AG09309 (cell line): ENCODE measurements around the gene NR2F6.
A peak's percentile ranks its signal among the peaks of the same experiment; 100 is the strongest.

Experiments
- DNase-seq: peaks from one replicate; pipeline ENCODE4 v3.0.0-alpha.2; 2010; ENCODE audit warnings: low read depth
- H3K4me3 ChIP-seq: 2 replicates; pipeline ENCODE4 v1.5.1; 2011; ENCODE audit warnings: mild to moderate bottlenecking, low read depth, low read length, moderate library complexity; ENCODE audit not compliant: control insufficient read depth
- TF ChIP-seq, protein P1 (sequence below): IDR thresholded peaks from 2 replicates; pipeline ENCODE4 v1.5.1; 2011; ENCODE audit warnings: mild to moderate bottlenecking, low read depth, low read length, inconsistent platforms; ENCODE audit not compliant: insufficient read depth, control insufficient read depth; ENCODE audit errors: missing control alignments

Gene NR2F6

GRCh38 chr19:17210296-17210695, 35.4 kb downstream of the NR2F6 start:
- TF ChIP-seq, protein P1, sequence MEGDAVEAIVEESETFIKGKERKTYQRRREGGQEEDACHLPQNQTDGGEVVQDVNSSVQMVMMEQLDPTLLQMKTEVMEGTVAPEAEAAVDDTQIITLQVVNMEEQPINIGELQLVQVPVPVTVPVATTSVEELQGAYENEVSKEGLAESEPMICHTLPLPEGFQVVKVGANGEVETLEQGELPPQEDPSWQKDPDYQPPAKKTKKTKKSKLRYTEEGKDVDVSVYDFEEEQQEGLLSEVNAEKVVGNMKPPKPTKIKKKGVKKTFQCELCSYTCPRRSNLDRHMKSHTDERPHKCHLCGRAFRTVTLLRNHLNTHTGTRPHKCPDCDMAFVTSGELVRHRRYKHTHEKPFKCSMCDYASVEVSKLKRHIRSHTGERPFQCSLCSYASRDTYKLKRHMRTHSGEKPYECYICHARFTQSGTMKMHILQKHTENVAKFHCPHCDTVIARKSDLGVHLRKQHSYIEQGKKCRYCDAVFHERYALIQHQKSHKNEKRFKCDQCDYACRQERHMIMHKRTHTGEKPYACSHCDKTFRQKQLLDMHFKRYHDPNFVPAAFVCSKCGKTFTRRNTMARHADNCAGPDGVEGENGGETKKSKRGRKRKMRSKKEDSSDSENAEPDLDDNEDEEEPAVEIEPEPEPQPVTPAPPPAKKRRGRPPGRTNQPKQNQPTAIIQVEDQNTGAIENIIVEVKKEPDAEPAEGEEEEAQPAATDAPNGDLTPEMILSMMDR: no peak
- H3K4me3 ChIP-seq: no peak overlapping the region
- no peak for DNase-seq

DNA sequence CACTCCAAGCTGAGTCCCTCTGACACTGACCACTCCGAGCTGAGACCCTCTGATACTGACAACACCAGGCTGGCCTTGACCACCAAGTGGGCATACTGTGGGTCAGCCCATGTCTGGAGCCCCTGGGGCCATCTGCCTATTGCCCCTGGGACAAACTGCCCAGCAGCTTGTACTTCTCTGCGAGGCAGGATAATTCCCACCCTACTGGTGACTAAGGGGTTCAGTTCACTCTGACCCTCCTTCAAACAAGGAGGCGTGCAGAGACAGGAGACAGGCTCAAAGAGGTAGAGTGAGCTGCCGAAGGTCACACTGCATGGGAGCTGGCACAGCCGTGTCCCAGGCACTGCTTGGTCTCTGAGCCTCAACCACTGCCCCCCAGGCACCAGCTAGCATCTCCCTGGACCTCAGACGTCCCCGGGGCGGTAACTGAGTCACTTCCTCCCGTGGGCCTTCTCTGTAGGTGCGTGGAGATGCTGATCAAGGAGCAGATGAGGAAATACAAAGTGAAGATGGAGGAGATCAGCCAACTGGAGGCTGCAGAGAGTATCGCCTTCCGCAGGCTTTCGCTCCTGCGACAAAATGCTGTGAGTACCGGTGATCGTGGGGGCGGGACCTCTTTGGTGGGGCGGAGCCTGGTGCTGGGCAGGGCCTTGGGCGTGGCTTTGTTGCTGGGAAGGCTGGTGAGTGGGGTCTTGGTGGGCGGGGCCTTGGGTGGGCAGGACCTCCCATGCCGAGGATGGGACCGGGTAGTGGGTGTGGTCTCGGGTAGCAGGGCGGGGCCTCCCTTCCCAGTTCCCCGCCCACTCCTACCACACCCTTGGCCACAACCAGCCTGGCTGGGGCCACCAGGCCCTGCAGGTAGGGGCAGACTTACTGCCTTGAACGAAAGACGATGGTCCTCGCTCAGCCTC, 36.3 kb downstream of the NR2F6 start:
- H3K4me3 ChIP-seq: no peak overlapping the region

DNA sequence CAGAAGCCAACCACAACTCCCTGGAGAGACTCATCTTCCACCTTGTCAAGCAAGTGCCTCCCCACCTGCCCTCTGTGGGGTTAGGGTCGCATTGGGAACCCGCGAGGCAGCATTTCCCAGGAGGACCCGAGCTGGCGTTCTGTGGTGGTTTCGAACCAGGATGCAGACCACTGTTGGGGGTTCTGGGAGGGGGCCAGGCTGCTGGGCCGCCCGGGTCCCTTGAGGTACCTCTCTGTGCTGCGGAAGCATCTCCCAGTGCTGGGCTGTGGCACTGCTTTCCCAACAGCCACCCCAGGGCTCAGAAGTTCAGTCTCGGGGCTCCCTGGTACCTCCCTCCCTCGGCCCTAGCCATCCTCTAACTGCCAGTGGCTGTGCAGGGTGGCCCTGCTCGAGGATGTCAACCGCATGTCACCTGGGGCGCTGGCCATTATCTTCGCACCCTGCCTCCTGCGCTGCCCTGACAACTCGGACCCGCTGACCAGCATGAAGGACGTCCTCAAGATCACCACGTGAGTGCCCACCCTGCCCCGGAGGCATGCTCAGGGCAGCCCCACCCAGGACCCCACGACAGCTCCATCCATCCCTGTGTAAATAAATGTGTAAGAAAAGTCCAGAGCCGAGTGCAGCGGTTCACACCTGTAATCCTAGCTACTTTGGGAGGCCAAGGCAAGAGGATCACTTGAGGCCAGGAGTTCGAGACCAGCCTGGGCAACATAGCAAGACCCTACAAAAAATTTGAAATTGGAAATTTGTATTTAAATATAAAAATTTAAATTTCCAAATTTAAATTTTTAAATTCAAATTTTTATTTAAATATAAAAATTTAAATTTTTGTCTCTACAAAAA, 38.8 kb downstream of the NR2F6 start:
- TF ChIP-seq, protein P1: no peak
- H3K4me3 ChIP-seq: no peak overlapping the region
- DNase-seq: no peak

More for the DNA sequence above, 36.3 kb downstream of the NR2F6 start:
- TF ChIP-seq, protein P1: no peak
- no peak for DNase-seq

- H3K4me3 ChIP-seq: no peak overlapping the region
- TF ChIP-seq, protein P1: peak; percentile 70
Measured at GRCh38 chr19:17205237-17206140, 40.2 kb downstream of the NR2F6 start.

GRCh38 chr19:17202713-17203112, 43.0 kb downstream of the NR2F6 start:
- no peak for DNase-seq
- TF ChIP-seq, protein P1: no peak
- H3K4me3 ChIP-seq: no peak overlapping the region

More at GRCh38 chr19:17205237-17206140, 40.2 kb downstream of the NR2F6 start:
- DNase-seq: no peak

DNA sequence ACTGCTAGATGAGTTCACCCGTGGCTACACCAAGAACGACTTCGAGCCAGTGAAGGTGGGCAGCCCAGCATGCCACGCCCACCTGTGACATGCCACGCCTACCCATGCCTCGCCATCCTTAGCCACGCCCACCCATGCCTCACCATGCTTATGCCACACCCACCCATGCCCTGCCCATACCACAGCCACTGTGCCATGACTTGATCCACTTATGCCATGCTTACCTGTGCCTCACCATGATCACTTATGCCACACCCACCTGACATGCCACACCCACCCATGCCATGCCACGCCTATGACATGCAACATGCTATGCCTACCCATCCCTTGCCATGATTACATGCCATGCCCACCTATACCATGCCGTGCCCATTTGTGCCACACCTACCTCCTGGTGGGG, 43.5 kb downstream of the NR2F6 start:
- H3K4me3 ChIP-seq: no peak overlapping the region
- TF ChIP-seq, protein P1: no peak
- DNase-seq: no peak
